WTC11 (cell line): ENCODE results near the gene GSTA3.

Experiments
- ATF2 ChIP-seq: sonication (generic); formaldehyde crosslinking; IDR thresholded peaks from 2 replicates; pipeline ENCODE4 v1.8.1; 2022; ENCODE audit warnings: low read depth, missing genetic modification reagents, borderline replicate concordance
- ATF6 ChIP-seq: sonication (generic); formaldehyde crosslinking; IDR thresholded peaks from 2 replicates; pipeline ENCODE4 v1.8.1; 2023; ENCODE audit warnings: mild to moderate bottlenecking, missing genetic modification reagents
- CTCF ChIP-seq: fragments of 200-600 bp; IDR thresholded peaks from 2 replicates; pipeline ENCODE4 v1.8.0; 2022; ENCODE audit warnings: antibody characterized with exemption
- E2F1 ChIP-seq: sonication (generic); formaldehyde crosslinking; IDR thresholded peaks from 2 replicates; pipeline ENCODE4 v1.8.0; 2022; ENCODE audit warnings: mild to moderate bottlenecking, missing genetic modification reagents
- E2F5 ChIP-seq: sonication (generic); formaldehyde crosslinking; IDR thresholded peaks from 2 replicates; pipeline ENCODE4 v1.8.1; 2022; ENCODE audit warnings: mild to moderate bottlenecking, moderate library complexity, missing genetic modification reagents
- ETV6 ChIP-seq: sonication (generic); formaldehyde crosslinking; IDR thresholded peaks from 2 replicates; pipeline ENCODE4 v1.8.1; 2022; ENCODE audit warnings: mild to moderate bottlenecking, missing genetic modification reagents
- NFYB ChIP-seq: sonication (generic); formaldehyde crosslinking; conservative IDR thresholded peaks from 2 replicates; pipeline ENCODE4 v1.8.0; 2022; ENCODE audit warnings: low read depth, missing genetic modification reagents
- NR3C1 ChIP-seq: sonication (generic); formaldehyde crosslinking; conservative IDR thresholded peaks from 2 replicates; pipeline ENCODE4 v1.8.1; 2023; ENCODE audit warnings: low read depth, mild to moderate bottlenecking, missing genetic modification reagents

GRCh38 chr6:52909131-52909530 lies 367 bp downstream of the GSTA3 start:
- TF ChIP-seq ATF2 (CRISPR knock-in tag) = no peak
- TF ChIP-seq NFYB (CRISPR knock-in tag) = no peak
- no peak for TF ChIP-seq ATF6 (CRISPR knock-in tag)
- TF ChIP-seq CTCF = no peak
- TF ChIP-seq E2F5 = no peak
- TF ChIP-seq NR3C1 (CRISPR knock-in tag) = no peak
- TF ChIP-seq E2F1 (CRISPR knock-in tag) = no peak
- TF ChIP-seq ETV6 (CRISPR knock-in tag) = no peak
